NK-92 (cell line): ENCODE data around the gene BPIFA2.
"Not testable (repeated sequence)": the region's sequence is repeated elsewhere in the genome, so short reads cannot be mapped to it uniquely, and the experiment has no call there.

ENCODE experiments used
- DNase-seq: peaks from one replicate; lab custom pipeline; 2025; ENCODE audit not compliant: unreplicated experiment; lab: John Stamatoyannopoulos, UW

BPIFA2 gene, protein sequence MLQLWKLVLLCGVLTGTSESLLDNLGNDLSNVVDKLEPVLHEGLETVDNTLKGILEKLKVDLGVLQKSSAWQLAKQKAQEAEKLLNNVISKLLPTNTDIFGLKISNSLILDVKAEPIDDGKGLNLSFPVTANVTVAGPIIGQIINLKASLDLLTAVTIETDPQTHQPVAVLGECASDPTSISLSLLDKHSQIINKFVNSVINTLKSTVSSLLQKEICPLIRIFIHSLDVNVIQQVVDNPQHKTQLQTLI

GRCh38 chr20:33167859-33168258 is at the start of gene BPIFA2:
Gene BPIFA2 (plus strand): TSS chr20:33168159. CDS start chr20:33169146, 987 bp downstream.
- no peak for DNase-seq

DNA sequence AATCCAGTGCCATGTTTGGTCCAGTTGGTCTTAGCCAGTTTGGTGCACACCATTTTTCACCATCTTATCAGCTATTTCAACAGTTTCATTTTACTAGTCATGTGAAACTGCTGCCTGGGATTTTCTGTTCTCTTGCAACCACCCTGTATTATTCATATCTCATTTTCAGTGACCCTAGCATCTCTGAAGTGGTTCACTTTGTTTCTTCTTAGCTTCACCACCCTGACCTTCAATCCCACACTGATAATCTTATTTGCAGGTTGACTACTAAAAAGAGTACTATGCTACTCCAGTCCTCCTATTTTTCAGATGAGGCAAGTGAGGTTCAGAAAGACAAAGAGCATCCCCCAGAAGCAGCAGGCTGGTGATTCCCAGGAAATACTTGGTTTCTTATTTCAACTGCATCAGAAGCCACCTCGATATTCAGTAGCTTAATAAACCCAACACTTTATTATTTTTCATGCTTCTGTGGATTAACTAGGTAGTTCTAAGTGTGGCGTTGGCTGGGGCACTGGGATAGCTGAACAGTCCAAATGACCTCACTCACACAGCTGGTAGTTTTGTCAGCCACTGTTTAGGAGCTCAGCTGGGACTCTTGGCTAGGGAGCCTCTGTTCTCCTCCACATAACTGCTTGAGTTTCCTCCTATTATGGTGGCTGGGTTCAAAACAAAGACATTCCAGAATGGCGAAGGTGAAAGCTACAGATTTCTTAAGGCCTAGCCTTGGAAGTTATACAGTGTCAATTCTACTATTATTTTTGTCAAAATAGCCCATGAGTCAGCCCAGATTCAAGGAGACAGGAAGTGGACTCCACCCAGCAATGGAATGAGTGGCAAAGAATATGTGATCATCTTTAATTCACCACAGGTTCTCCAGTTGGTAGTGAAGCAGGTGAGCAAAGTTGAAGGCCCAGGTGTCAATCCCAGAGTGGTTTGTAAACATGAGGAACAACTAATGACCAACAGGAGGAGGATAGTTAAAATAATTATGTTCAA is 47.9 kb upstream of the BPIFA2 start:
- no peak for DNase-seq

- no peak for DNase-seq
Observed at GRCh38 chr20:33120934-33121333, 47.0 kb upstream of the BPIFA2 start.

- not testable (repeated sequence) for DNase-seq
Observed at GRCh38 chr20:33122297-33122696, 45.7 kb upstream of the BPIFA2 start.

- DNase-seq, result no peak
Observed at GRCh38 chr20:33124261-33124660, 43.7 kb upstream of the BPIFA2 start.

DNA sequence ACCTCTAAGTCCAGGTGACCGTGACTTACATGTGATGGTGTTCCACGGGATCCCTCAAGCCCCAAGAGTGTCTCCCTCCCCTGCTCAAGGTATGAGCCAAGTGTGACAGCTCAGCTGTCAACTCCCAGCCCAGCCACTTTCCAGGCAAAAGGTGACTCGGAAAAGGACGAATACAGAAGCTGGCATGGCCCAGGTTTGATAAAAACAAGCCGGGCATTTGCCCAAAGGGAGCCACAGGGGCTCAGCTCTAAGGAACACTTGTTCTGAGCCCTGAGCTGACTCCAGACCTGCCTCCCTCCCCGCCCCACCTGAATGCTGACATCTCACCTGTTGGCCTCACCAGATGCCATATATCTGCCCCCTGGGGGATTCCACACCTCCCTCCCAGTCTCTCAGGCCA is 43.0 kb upstream of the BPIFA2 start:
- no peak for DNase-seq

DNA sequence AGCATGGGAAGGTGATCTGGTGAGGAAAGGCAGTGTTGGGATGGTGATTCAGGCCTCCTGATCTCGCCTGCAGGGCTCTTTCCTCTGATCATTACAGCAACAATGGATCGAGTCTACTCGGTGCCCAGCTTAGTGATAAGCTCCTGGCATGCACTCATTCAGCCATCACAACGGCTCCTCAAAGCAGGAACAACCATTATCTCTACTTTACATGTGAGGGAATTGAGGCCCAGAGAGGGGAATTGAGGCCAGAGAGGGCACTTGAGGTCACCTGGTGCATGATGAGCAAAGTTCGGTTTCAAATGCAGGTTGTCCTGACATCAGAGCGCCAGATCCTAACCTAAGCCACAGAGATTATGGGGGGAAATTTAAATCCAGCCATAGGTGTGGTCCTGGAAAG is 42.0 kb upstream of the BPIFA2 start:
- DNase-seq, result no peak

DNA sequence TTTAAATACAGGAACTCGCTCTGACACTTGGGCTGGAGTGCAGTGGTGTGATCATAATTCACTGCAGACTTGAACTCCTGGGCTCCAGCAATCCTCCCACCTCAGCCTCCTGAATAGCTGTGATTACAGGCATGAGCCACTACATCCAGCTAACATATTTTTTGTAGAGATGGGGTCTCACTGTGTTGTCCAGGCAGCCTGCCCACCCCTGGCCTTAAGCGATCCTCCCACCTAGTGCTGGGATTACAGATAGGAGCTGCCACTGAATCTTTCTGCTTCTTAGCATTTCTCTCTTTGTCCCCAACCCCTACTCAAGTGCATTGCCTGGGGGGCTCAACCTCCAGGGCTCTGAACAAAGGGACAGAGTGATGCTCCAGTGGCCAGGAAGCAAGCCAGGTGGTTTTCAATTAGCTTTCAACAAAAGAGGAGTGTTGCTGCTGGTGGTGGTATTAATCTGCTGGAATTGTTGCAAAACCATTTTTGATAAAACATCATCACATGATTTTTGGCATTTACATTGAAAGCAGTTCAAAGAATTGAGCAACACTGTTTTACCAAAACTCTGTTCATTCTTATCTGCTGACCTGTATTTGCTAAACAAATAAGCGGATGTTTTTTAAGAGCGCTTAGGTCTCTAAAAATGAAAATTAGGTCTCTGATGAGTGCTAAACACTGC is 40.4 kb upstream of the BPIFA2 start:
- DNase-seq, result no peak

DNA sequence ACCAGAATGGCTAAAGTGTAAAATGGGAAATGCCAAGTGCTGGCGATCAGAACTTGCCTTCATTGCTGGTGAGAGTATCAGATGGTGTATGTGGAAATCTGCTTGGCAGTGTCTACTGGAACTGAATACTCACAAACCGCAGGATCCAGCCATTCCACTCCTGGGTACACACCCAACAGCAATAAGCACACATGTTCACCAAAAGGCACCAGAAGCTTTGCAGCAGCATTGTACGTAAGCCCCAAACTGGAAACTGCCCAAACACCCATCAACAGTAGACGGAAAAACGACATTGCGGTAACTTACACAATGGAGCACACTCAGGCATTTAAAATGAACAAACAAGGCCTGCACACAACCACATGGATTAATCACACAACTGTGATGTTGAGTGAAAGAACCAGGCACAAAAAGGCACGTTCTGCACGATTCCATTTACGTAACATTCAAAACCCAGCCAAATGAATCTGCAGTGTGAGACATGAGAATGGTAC is 37.3 kb upstream of the BPIFA2 start:
- no peak for DNase-seq

- DNase-seq, result no peak
Observed at GRCh38 chr20:33131949-33132473, 35.9 kb upstream of the BPIFA2 start.

DNA sequence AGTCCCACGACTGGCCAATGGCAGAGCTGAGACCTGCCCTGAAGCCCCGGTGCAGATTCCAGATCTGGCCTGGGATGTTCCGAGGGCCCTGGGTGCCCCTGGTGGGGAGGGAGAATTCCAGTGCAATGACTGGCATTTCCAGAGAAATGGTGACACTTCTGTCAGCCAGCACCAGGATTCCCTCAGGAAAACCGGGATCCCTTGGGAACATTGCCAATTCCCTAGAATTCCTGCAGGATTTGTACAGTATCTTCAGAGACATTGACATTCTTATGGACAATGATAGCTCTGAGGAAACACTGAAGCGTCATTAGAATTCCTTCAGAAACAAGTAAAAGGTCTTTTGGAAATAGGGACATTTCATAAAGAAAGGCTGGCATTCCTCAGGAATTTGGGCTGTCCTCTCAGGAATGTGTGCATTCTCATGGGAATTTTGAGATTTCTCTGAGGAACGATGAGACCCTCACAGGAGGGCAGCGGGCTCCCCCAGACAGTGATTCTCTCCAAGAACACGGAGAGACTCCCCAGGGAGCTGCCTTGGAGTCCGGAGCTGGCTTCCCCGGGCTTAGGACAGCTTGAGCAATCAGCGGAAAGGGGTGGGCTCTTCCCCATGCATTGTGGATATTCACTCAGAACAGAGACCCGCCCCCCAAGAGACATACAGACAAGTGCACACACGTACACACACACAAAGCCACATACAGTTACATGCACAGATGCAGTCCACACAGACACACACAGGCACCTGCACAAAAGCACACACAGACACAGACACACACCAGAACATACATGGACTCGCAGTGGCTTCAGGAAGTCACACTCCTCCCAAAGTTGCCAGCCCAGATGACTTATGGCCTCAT is 35.2 kb upstream of the BPIFA2 start:
- no peak for DNase-seq

DNA sequence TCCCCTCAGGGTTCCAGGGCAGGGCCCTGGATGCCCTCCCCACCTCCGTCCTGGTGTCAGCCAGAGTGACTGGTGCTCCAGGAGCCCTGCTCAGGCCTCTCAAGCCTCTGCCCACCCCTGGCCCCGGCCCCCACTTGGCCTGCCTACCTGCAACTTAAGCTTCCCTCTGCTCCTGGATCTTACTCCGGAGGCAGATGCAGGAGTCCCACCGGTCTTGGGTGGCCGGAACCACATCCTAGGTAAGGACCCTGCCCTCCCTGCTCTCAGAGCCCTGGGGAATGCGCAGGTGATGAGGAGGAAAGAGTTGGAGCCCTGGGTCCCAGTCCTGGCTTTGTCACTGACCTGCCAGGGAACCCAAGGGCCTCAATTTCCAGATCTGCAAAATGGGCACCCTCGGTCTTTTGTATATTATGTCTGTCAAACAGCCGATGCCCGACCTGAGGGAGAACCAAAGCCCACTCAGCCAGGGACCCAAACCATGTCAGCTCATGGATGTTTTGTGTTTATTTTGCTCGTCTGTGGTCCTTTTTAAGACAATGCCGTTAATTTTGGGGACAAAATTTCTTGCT is 34.5 kb upstream of the BPIFA2 start:
- DNase-seq, result no peak

GRCh38 chr20:33137195-33137594 is 30.8 kb upstream of the BPIFA2 start:
- DNase-seq, result no peak

DNA sequence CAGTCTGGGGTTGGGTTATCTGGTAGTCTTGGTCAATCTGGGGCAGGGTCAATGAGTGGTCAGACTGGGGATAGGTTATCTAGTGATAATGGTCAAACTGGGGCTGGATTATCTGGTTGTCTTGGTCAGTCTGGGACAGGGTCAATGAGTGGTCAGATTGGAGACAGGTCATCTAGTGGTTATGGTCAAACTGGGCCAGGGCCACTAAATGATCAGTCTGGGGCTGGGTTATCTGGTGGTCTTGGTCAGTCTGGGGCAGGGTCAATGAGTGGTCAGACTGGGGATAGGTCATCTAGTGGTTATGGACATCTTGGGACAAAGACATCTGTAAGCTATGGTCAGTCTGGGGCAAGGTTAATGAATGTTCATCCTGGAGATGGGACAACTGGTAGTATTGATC is 28.5 kb upstream of the BPIFA2 start:
- DNase-seq, result no peak

- no peak for DNase-seq
Observed at GRCh38 chr20:33145521-33145920, 22.4 kb upstream of the BPIFA2 start.

- no peak for DNase-seq
Observed at GRCh38 chr20:33147299-33147698, 20.7 kb upstream of the BPIFA2 start.

GRCh38 chr20:33148040-33148439 is 19.9 kb upstream of the BPIFA2 start:
- no peak for DNase-seq

GRCh38 chr20:33154252-33154651 is 13.7 kb upstream of the BPIFA2 start:
- no peak for DNase-seq

DNA sequence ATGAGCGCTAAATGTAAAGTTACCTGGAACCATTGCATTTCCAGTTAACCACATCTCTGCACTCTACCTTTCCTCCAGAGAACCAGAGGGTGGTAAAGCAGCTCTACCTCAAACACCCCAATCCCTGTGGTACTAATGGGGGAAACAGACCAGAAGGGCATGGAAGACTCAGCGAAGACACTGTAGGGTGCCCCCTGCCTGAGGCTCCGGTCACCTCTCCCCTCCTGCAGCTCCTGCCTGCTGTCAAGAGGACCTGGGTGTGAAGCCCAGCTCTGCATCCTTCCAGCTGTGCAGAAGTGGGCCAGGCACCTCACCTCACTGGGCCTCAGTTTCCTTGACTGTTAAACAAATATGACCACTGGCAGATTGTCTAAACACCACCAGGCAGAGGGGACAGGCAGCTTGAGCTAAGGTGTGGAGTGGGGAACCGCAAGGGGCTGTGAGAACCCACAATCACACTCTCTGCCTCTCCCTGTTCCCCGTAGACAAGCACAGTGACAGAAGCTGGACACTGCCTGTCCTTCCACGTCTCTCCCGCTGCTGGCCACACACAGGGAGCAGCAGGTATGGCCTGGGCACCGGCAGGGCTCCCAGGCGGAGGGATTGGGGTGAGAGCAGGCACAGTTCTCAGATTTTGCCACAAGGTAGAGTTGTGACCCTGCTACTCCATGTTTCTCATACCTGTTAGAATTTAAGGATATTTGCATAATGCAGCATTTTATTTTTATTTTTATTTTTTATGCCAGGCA is 9.1 kb upstream of the BPIFA2 start:
- DNase-seq, result no peak
